Prostate gland (tissue), 2 donors: ENCODE data around the gene PLVAP. TPM values are rescaled to one million over a fixed set of nuclear protein-coding genes. Genes with fewer than 3 reads are reported as not detected.
"Not testable (repeated sequence)": the region's sequence is repeated elsewhere in the genome, so short reads cannot be mapped to it uniquely, and the experiment has no call there.

Experiments used
- DNase-seq: peaks from one replicate; pipeline ENCODE4 v3.0.0-alpha.2; 2019; ENCODE audit warnings: low spot score
- H3K27ac ChIP-seq, 2 donors: fragments of 200-600 bp; sonication (generic); 2 replicates each; pipeline ENCODE4 v1.5.1; 2017 to 2019
- H3K27me3 ChIP-seq: fragments of 200-600 bp; sonication (generic); replicated peaks from 2 replicates; pipeline ENCODE4 v1.5.1; 2019; ENCODE audit not compliant: insufficient read depth
- H3K36me3 ChIP-seq, 2 donors: fragments of 200-600 bp; sonication (generic); 1 replicate in 1 of 2; 2 replicates in 1 of 2; pipeline versions ENCODE4 v1.5.1 to v1.8.1; 2017 to 2019
- H3K4me1 ChIP-seq: fragments of 200-600 bp; sonication (generic); replicated peaks from 2 replicates; pipeline ENCODE4 v1.5.1; 2019
- H3K4me3 ChIP-seq, 2 donors: fragments of 200-600 bp; sonication (generic); 2 replicates each; pipeline ENCODE4 v1.5.1; 2017 to 2019
- H3K9me3 ChIP-seq: fragments of 200-600 bp; sonication (generic); 2 replicates; pipeline ENCODE4 v1.5.1; 2017
- CTCF ChIP-seq, 4 experiments: fragments of 200-600 bp in 2 of 4; fragments of 450-650 bp in 2 of 4; sonication (generic) in 2 of 4; IDR thresholded peaks; 1 replicate in 3 of 4; 2 replicates in 1 of 4; pipeline ENCODE4 v1.5.1; 2016 to 2019; ENCODE audit warnings: antibody characterized with exemption in 4 of 4, mild to moderate bottlenecking in 2 of 4, moderate library complexity in 2 of 4
- POLR2A ChIP-seq: fragments of 450-650 bp; IDR thresholded peaks from one replicate; pipeline ENCODE4 v1.6.1; 2016; ENCODE audit warnings: antibody characterized with exemption, mild to moderate bottlenecking
- POLR2AphosphoS5 ChIP-seq: sonication (generic); formaldehyde crosslinking; IDR thresholded peaks from one replicate; pipeline ENCODE4 v1.6.1; 2017; ENCODE audit warnings: antibody characterized with exemption
- WGBS: methylation state at CpG from one replicate; pipeline ENCODE4 v1.1.5; 2018; 5-methylcytosine and 5-hydroxymethylcytosine counted together
- intact Hi-C: fragments of 100-400 bp; cut with DNase I; formaldehyde crosslinking; loops from one replicate; pipeline ENCODE4 v1.14.2; 2022
- total RNA-seq, 2 donors: library from RNA; depleted of rRNA; stranded (reverse); fragments of >200 nt; gene quantifications; one replicate each; pipeline ENCODE4 v1.1.0, GENCODE V29; 2016

PLVAP gene
- total RNA-seq, 2 donors from 2014 or later = 33.5 to 35.4 TPM

DNA sequence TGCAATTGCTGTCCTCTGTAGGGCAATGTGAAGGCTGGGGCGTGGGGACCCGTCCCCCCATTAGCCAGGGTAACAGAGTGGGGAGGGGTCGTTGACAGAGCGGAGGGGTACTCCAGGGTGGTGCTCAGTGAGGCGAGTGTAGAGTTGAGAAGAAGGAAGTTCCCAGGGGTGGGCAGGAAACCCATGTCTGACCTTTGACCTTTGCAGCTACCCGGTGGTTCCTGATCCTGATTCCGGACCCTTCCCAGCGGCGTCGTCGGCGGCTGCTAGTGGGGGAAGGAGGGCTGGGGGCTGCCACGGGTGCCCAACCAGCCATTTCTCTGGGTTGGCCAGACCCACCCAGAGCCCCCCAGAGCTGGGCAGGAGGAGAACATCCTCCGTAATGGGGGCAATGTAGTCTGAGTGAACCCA, 2.1 kb upstream of the PLVAP start:
- H3K4me3 ChIP-seq = no peak overlapping the region
- H3K36me3 ChIP-seq = no peaks in the 10 kb centered on the region
- no peak for DNase-seq
- no peak for TF ChIP-seq CTCF (IDR thresholded peaks at IDR 0.05)
- no peak for TF ChIP-seq POLR2AphosphoS5
- no peaks in the 10 kb centered on the region for H3K27me3 ChIP-seq
- intact Hi-C loops = no loop called here
- no peaks in the 10 kb centered on the region for H3K9me3 ChIP-seq
- no peaks in the 10 kb centered on the region for H3K4me1 ChIP-seq
- H3K27ac ChIP-seq = no peak overlapping the region
- 45% methylated on average over 14 of the region's 14 CpGs for WGBS

- no peak for DNase-seq
- intact Hi-C loops = no loop called here
- TF ChIP-seq CTCF (IDR thresholded peaks at IDR 0.05) (no peak), POLR2AphosphoS5 (no peak)
- 67% methylated on average over 13 of the region's 13 CpGs for WGBS
- Histone ChIP-seq H3K27me3 (no peaks in the 10 kb centered on the region), H3K4me1 (no peaks in the 10 kb centered on the region), H3K9me3 (no peaks in the 10 kb centered on the region), H3K4me3 (no peak overlapping the region), H3K36me3 (no peaks in the 10 kb centered on the region), H3K27ac (no peak overlapping the region)
These were observed 1.1 kb upstream of the PLVAP start for GRCh38 chr19:17378271-17378670.

DNA sequence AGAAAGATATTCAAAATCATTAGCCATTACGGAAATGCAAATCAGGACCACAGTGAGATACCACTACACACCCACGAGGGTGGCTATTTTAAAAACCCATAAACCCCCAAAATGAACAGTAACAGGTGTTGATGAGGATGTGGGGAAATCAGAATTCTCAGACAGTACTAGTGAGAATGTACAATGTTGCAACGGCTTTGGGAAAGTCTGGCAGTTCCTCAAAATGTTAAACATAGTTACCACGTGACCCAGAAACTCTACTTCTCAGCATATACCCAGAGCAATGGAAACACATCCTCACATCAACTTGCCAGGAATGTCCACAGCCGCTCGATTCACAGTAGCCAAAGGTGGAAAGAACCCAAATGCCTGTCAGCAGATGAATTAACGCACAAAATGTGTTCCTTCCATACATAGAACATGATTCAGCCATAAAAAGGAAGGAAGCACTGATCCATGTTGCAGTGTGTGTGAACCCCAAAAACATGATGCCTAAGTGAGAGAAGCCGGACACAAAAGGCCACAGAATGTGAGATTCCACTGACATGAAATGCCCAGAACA, 7.0 kb downstream of the PLVAP start:
- H3K4me1 ChIP-seq = no peaks in the 10 kb centered on the region
- no peaks in the 10 kb centered on the region for H3K27me3 ChIP-seq
- WGBS = 36% methylated on average over 8 of the region's 8 CpGs
- no peak overlapping the region for H3K4me3 ChIP-seq
- no peak for TF ChIP-seq POLR2A
- no peak for TF ChIP-seq POLR2AphosphoS5
- no peak for TF ChIP-seq CTCF (IDR thresholded peaks at IDR 0.05)
- H3K27ac ChIP-seq = no peak overlapping the region
- no peaks in the 10 kb centered on the region for H3K36me3 ChIP-seq
- H3K9me3 ChIP-seq = no peaks in the 10 kb centered on the region
- intact Hi-C loops = no loop called here
- DNase-seq = no peak

- intact Hi-C loops = no loop called here
- TF ChIP-seq POLR2A (no peak), CTCF (IDR thresholded peaks at IDR 0.05) (no peak), POLR2AphosphoS5 (no peak)
- WGBS = 92% methylated on average over 22 of the region's 22 CpGs
- Histone ChIP-seq H3K4me1 (no peaks in the 10 kb centered on the region), H3K9me3 (no peaks in the 10 kb centered on the region), H3K36me3 (no peaks in the 10 kb centered on the region), H3K4me3 (no peak overlapping the region), H3K27ac (no peak overlapping the region), H3K27me3 (no peaks in the 10 kb centered on the region)
- no peak for DNase-seq
These were observed 11.8 kb downstream of the PLVAP start for GRCh38 chr19:17365361-17365760.

- H3K27me3 ChIP-seq, H3K4me3 ChIP-seq, intact Hi-C loops, H3K4me1 ChIP-seq, H3K36me3 ChIP-seq, DNase-seq, H3K9me3 ChIP-seq, H3K27ac ChIP-seq: not testable (repeated sequence)
- 91% methylated on average over 20 of the region's 20 CpGs for WGBS
These were observed 13.1 kb downstream of the PLVAP start for GRCh38 chr19:17363852-17364605.
